B cell (primary cell): ENCODE measurements around the gene TMEM263. TPM values are rescaled to one million over a fixed set of nuclear protein-coding genes. Genes with fewer than 3 reads are reported as not detected.
A peak's percentile ranks its signal among the peaks of the same experiment; 100 is the strongest.

Experiments
- ATAC-seq: fragments of 200-7000 bp; cut with Tn5 transposase; one replicate; pipeline ENCODE4 v1.10.0; 2021; ENCODE audit warnings: low read depth, mild to moderate bottlenecking, moderate number of reproducible peaks, moderate library complexity
- CTCF ChIA-PET: fragments of 350-600 bp; sonication (Branson Sonifier 250); formaldehyde crosslinking; loops from one replicate; lab custom pipeline; 2021; ENCODE audit warnings: antibody characterized with exemption, inconsistent platforms; lab: Charles Lee
- POLR2A ChIA-PET: fragments of 350-600 bp; sonication (Branson Sonifier 250); formaldehyde crosslinking; loops from one replicate; lab custom pipeline; 2021; ENCODE audit warnings: antibody characterized with exemption; lab: Charles Lee
- DNase-seq: peaks from one replicate; pipeline ENCODE4 v3.0.0; 2013
- H2AFZ ChIP-seq: 2 replicates; pipeline ENCODE4 v1.6.1; 2012; ENCODE audit warnings: mild to moderate bottlenecking, low read depth, low read length; ENCODE audit not compliant: insufficient read depth, poor library complexity, severe bottlenecking
- H3K27ac ChIP-seq, 2 donors: 1 replicate in 1 of 2; 2 replicates in 1 of 2; pipeline ENCODE4 v1.5.1; 2012 to 2013; ENCODE audit warnings: low read length in 2 of 2, mild to moderate bottlenecking in 2 of 2, moderate library complexity in 1 of 2
- H3K27me3 ChIP-seq, 4 experiments: fragments of 200-600 bp in 1 of 4; sonication (generic) in 1 of 4; replicated peaks in 1 of 4; 1 replicate in 2 of 4; 2 replicates in 2 of 4; pipeline versions ENCODE4 v1.6.1 to v1.7.0; 2013 to 2016; ENCODE audit warnings: low read length in 3 of 4, mild to moderate bottlenecking in 2 of 4, mixed read lengths in 1 of 4, moderate library complexity in 1 of 4; ENCODE audit not compliant: insufficient read depth in 4 of 4, control insufficient read depth in 3 of 4; ENCODE audit errors: control extremely low read depth in 1 of 4
- H3K36me3 ChIP-seq, 2 experiments: replicated peaks in 1 of 2; 1 replicate in 1 of 2; 2 replicates in 1 of 2; pipeline versions ENCODE4 v1.6.1 to v1.7.1; 2013; ENCODE audit warnings: low read length in 1 of 2; ENCODE audit not compliant: insufficient read depth in 2 of 2, control insufficient read depth in 1 of 2; ENCODE audit errors: control extremely low read depth in 1 of 2, extremely low read depth in 1 of 2
- H3K4me1 ChIP-seq, 2 donors: fragments of 200-600 bp in 1 of 2; sonication (generic) in 1 of 2; 1 replicate in 1 of 2; 2 replicates in 1 of 2; pipeline versions ENCODE4 v1.5.1 to v1.6.1; 2013 to 2017; ENCODE audit warnings: low read length in 2 of 2; ENCODE audit not compliant: control insufficient read depth in 2 of 2, insufficient read depth in 2 of 2
- H3K4me2 ChIP-seq: replicated peaks from 2 replicates; pipeline ENCODE3; 2012; ENCODE audit warnings: mild to moderate bottlenecking, low read depth, low read length; ENCODE audit not compliant: poor library complexity, severe bottlenecking
- H3K4me3 ChIP-seq, 5 experiments: fragments of 200-600 bp in 1 of 5; sonication (generic) in 1 of 5; 1 replicate in 3 of 5; 2 replicates in 2 of 5; pipeline versions ENCODE4 v1.5.1 to v1.7.0; 2011 to 2016; ENCODE audit warnings: low read length in 4 of 5, mild to moderate bottlenecking in 4 of 5, low read depth in 2 of 5, control low read depth in 1 of 5, moderate library complexity in 1 of 5; ENCODE audit not compliant: insufficient read depth in 1 of 5; ENCODE audit errors: control extremely low read depth in 1 of 5, extremely low read depth in 1 of 5
- H3K79me2 ChIP-seq: fragments of 200-600 bp; sonication (generic); one replicate; pipeline ENCODE4 v1.6.0; 2016; ENCODE audit warnings: low read length; ENCODE audit not compliant: control insufficient read depth, insufficient read depth
- H3K9ac ChIP-seq: fragments of 200-600 bp; sonication (generic); 2 replicates; pipeline ENCODE4 v1.6.1; 2017; ENCODE audit warnings: mild to moderate bottlenecking, low read length, moderate library complexity
- H3K9me3 ChIP-seq, 3 donors: one replicate each; pipeline versions ENCODE4 v1.6.1 to v1.7.1; 2013; ENCODE audit warnings: low read length in 2 of 3; ENCODE audit not compliant: control insufficient read depth in 2 of 3, insufficient read depth in 1 of 3; ENCODE audit errors: control extremely low read depth in 1 of 3
- H4K20me1 ChIP-seq: 2 replicates; pipeline ENCODE4 v1.6.0; 2012; ENCODE audit warnings: mild to moderate bottlenecking, low read length; ENCODE audit not compliant: insufficient read depth, control insufficient read depth, poor library complexity, severe bottlenecking
- H3K27ac Mint-ChIP-seq: one replicate; pipeline ENCODE4 v1.8.0; 2021; ENCODE audit warnings: mixed read lengths
- H3K27me3 Mint-ChIP-seq: one replicate; pipeline ENCODE4 v1.8.0; 2021; ENCODE audit warnings: mixed read lengths
- H3K4me1 Mint-ChIP-seq: one replicate; pipeline ENCODE4 v1.8.0; 2021; ENCODE audit warnings: mixed read lengths
- H3K4me3 Mint-ChIP-seq: one replicate; pipeline ENCODE4 v1.8.0; 2021; ENCODE audit warnings: mixed read lengths
- H3K9me3 Mint-ChIP-seq: one replicate; pipeline ENCODE4 v1.8.0; 2022; ENCODE audit warnings: mixed read lengths; ENCODE audit not compliant: insufficient read depth
- EZH2 ChIP-seq: IDR thresholded peaks from 2 replicates; pipeline ENCODE4 v1.6.1; 2012; ENCODE audit warnings: borderline replicate concordance, low read depth, mild to moderate bottlenecking, moderate library complexity, low read length; ENCODE audit not compliant: insufficient read depth, poor library complexity, severe bottlenecking
- WGBS: methylation state at CpG from one replicate; pipeline ENCODE4 v1.1.5; 2013; ENCODE audit warnings: missing lambda C conversion rate; ENCODE audit not compliant: insufficient coverage; 5-methylcytosine and 5-hydroxymethylcytosine counted together
- intact Hi-C: fragments of 100-400 bp; cut with micrococcal nuclease; formaldehyde crosslinking; loops from one replicate; pipeline ENCODE4 v1.10.0; 2022
- polyA plus RNA-seq: library from polyadenylated mRNA; depleted of rRNA; stranded (reverse); fragments of >200 nt; gene quantifications from 2 replicates; pipeline ENCODE4 v1.2.3, GENCODE V29; 2012
- total RNA-seq, 2 donors: library from RNA; stranded (reverse); fragments of 120-200 nt in 1 of 2; gene quantifications; 1 replicate in 1 of 2; 2 replicates in 1 of 2; pipeline versions ENCODE4 v1.2.3 to v1.2.4, GENCODE V29; 2013 to 2022
- TF ChIP-seq, protein P1 (sequence below): fragments of 200-600 bp; IDR thresholded peaks from one replicate; pipeline ENCODE4 v1.8.0; 2022; ENCODE audit warnings: antibody characterized with exemption, mild to moderate bottlenecking

Gene TMEM263
- total and polyA plus RNA-seq, 2 donors (not counting 1 experiment from before 2014, with no cell fraction given): 4.8 to 23.5 TPM

DNA sequence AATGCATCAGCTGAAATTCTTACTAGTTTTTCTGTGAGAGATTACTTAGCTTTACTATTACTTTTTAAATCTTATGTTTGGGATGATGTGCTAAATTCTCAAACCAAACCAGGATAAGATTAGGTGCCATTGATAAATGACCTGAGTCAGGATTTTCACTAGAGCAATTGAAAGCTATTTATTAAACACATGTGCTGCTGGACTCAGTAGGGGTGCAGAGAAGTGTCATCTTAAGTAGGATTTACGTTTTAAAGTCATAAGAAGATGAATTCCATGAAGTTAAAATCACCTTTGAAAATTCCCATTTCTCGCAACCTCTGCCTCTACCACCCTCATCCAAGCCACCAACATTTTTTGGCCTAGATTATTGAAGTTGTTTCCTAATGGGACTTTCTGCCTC lies 8.8 kb downstream of the TMEM263 start:
- H3K4me3 Mint-ChIP-seq: no peak overlapping the region
- 100% methylated on average over 1 of the region's 2 CpGs for WGBS
- TF ChIP-seq, protein P1, sequence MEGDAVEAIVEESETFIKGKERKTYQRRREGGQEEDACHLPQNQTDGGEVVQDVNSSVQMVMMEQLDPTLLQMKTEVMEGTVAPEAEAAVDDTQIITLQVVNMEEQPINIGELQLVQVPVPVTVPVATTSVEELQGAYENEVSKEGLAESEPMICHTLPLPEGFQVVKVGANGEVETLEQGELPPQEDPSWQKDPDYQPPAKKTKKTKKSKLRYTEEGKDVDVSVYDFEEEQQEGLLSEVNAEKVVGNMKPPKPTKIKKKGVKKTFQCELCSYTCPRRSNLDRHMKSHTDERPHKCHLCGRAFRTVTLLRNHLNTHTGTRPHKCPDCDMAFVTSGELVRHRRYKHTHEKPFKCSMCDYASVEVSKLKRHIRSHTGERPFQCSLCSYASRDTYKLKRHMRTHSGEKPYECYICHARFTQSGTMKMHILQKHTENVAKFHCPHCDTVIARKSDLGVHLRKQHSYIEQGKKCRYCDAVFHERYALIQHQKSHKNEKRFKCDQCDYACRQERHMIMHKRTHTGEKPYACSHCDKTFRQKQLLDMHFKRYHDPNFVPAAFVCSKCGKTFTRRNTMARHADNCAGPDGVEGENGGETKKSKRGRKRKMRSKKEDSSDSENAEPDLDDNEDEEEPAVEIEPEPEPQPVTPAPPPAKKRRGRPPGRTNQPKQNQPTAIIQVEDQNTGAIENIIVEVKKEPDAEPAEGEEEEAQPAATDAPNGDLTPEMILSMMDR: no peak
- TF ChIP-seq EZH2: no peak
- Histone ChIP-seq H3K79me2 (peaks cover 57% of the 10 kb centered on the region), H3K4me2 (no peak overlapping the region), H3K27me3 (no peaks in the 10 kb centered on the region), H3K9me3 (no peaks in the 10 kb centered on the region), H2AFZ (no peak overlapping the region), H3K4me1 (no peaks in the 10 kb centered on the region), H3K36me3 (peaks cover 11 to 27% of the 10 kb centered on the region in 2 experiments), H3K4me3 (no peak overlapping the region), H4K20me1 (peaks cover 27% of the 10 kb centered on the region), H3K27ac (no peak overlapping the region), H3K9ac (no peak overlapping the region)
- no peak overlapping the region for H3K27ac Mint-ChIP-seq
- CTCF ChIA-PET: no interaction called here
- no peak for ATAC-seq
- POLR2A ChIA-PET: no interaction called here
- no peaks in the 10 kb centered on the region for H3K4me1 Mint-ChIP-seq
- intact Hi-C loops: no loop called here
- H3K27me3 Mint-ChIP-seq: no peaks in the 10 kb centered on the region
- no peak for DNase-seq
- no peaks in the 10 kb centered on the region for H3K9me3 Mint-ChIP-seq

- no peaks in the 10 kb centered on the region for H4K20me1 ChIP-seq
- Mint-ChIP-seq H3K27ac (peak overlapping the region; percentile 27), H3K27me3 (no peaks in the 10 kb centered on the region), H3K4me1 (peaks cover 15% of the 10 kb centered on the region), H3K4me3 (no peak overlapping the region), H3K9me3 (no peaks in the 10 kb centered on the region)
- H3K9me3 ChIP-seq: no peaks in the 10 kb centered on the region
- H3K4me3 ChIP-seq: no peak overlapping the region
- ATAC-seq (no peak), DNase-seq (no peak)
- intact Hi-C loops: no loop called here
- no peak overlapping the region for H3K27ac ChIP-seq
- peaks cover 7 to 10% of the 10 kb centered on the region in 2 donors for H3K4me1 ChIP-seq
- no peak overlapping the region for H3K9ac ChIP-seq
- no peak overlapping the region for H3K4me2 ChIP-seq
- TF ChIP-seq EZH2: no peak
- TF ChIP-seq, protein P1: no peak
- H2AFZ ChIP-seq: no peak overlapping the region
- H3K27me3 ChIP-seq: no peaks in the 10 kb centered on the region
- POLR2A ChIA-PET: no interaction called here
- H3K79me2 ChIP-seq: peaks cover under 1% of the 10 kb centered on the region
- 100% methylated on average over 1 of the region's 2 CpGs for WGBS
- peaks cover 8 to 30% of the 10 kb centered on the region in 2 experiments for H3K36me3 ChIP-seq
- CTCF ChIA-PET: no interaction called here
Measured at GRCh38 chr12:106971065-106971464, 15.4 kb downstream of the TMEM263 start.
